A673 (cell line): ENCODE results near the gene TRIM8.

ENCODE experiments used
- EZH2 ChIP-seq: fragments of 200-600 bp; sonication (generic); IDR thresholded peaks from 2 replicates; pipeline ENCODE4 v1.6.1; 2017; ENCODE audit warnings: borderline replicate concordance, low read depth, mild to moderate bottlenecking, mixed read lengths, antibody characterized with exemption, low read length; ENCODE audit not compliant: poor library complexity, severe bottlenecking
- TF ChIP-seq, protein P1 (sequence below): fragments of 300-800, 200-600 bp; sonication (generic); conservative IDR thresholded peaks from 2 replicates; pipeline ENCODE4 v1.5.1; 2017; ENCODE audit warnings: low read depth, mild to moderate bottlenecking, antibody characterized with exemption, low read length, moderate library complexity, mixed read lengths

DNA sequence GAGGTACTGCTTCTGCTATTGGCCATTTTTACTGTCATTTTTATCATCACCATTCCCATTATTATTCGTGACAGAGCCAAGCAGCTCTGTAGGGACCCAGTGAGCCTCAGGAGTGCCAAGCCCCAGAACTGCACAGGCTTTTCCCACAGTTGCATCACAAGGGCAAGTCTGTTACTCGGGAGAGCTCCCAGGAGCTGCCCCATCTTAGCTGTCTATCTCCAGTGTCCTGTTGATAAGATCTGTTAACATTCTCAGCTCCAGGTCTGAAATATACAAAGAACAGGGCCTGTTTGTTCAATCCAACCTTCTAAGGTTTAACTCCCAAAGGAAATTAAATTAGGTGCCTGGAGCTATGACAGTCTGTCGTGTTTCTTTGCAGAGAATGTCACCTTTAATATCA lies 20.2 kb upstream of the TRIM8 start:
- TF ChIP-seq, protein P1, sequence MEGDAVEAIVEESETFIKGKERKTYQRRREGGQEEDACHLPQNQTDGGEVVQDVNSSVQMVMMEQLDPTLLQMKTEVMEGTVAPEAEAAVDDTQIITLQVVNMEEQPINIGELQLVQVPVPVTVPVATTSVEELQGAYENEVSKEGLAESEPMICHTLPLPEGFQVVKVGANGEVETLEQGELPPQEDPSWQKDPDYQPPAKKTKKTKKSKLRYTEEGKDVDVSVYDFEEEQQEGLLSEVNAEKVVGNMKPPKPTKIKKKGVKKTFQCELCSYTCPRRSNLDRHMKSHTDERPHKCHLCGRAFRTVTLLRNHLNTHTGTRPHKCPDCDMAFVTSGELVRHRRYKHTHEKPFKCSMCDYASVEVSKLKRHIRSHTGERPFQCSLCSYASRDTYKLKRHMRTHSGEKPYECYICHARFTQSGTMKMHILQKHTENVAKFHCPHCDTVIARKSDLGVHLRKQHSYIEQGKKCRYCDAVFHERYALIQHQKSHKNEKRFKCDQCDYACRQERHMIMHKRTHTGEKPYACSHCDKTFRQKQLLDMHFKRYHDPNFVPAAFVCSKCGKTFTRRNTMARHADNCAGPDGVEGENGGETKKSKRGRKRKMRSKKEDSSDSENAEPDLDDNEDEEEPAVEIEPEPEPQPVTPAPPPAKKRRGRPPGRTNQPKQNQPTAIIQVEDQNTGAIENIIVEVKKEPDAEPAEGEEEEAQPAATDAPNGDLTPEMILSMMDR, result no peak
- no peak for TF ChIP-seq EZH2
